OCI-LY7 (cell line): ENCODE results near the gene MT1A. TPM values are rescaled to one million over a fixed set of nuclear protein-coding genes. Genes with fewer than 3 reads are reported as not detected.

Experiments
- BruUV-seq: library from RNA; stranded (reverse); fragments of 400-500 nt; replicated peaks from 2 replicates; lab custom pipeline; 2021; lab: Mats Ljungman, UMichigan
- CTCF ChIA-PET: fragments of 300-600 bp; sonication (Branson Sonifier 250); formaldehyde crosslinking; loops from one replicate; lab custom pipeline; 2022; ENCODE audit warnings: antibody characterized with exemption; ENCODE audit not compliant: unreplicated experiment; lab: Charles Lee
- POLR2A ChIA-PET: fragments of 300-600 bp; sonication (Branson Sonifier 250); formaldehyde crosslinking; loops from one replicate; lab custom pipeline; 2022; ENCODE audit warnings: antibody characterized with exemption; lab: Charles Lee
- DNase-seq: peaks from one replicate; pipeline ENCODE4 v3.0.0-alpha.2; 2015; ENCODE audit warnings: low spot score
- H2AFZ ChIP-seq: fragments of 200-600 bp; sonication (generic), shearing (Covaris generic); 2 replicates; pipeline ENCODE4 v1.6.1; 2014; ENCODE audit warnings: mild to moderate bottlenecking, antibody characterized with exemption, low read length, moderate library complexity
- H3K27ac ChIP-seq: fragments of 200-600 bp; sonication (generic); 2 replicates; pipeline ENCODE4 v1.5.1; 2014; ENCODE audit warnings: mixed run types, low read depth, mild to moderate bottlenecking, moderate library complexity, low read length, inconsistent platforms; ENCODE audit not compliant: poor library complexity, severe bottlenecking
- H3K36me3 ChIP-seq: fragments of 200-600 bp; sonication (generic); 2 replicates; pipeline ENCODE4 v1.6.1; 2014; ENCODE audit warnings: mild to moderate bottlenecking, antibody characterized with exemption, low read length, moderate library complexity, mixed read lengths; ENCODE audit not compliant: insufficient read depth
- H3K4me1 ChIP-seq: fragments of 200-600 bp; sonication (generic); 2 replicates; pipeline ENCODE4 v1.5.1; 2014; ENCODE audit warnings: mild to moderate bottlenecking, low read length; ENCODE audit not compliant: insufficient read depth, poor library complexity, severe bottlenecking
- H3K4me2 ChIP-seq: fragments of 200-600 bp; sonication (generic); 2 replicates; pipeline ENCODE4 v1.6.1; 2014; ENCODE audit warnings: mild to moderate bottlenecking, low read length
- H3K4me3 ChIP-seq: fragments of 200-600 bp; sonication (generic); 2 replicates; pipeline ENCODE4 v1.5.1; 2014; ENCODE audit warnings: mild to moderate bottlenecking, low read depth, low read length; ENCODE audit not compliant: poor library complexity, severe bottlenecking
- H3K79me2 ChIP-seq: fragments of 200-600 bp; sonication (generic); 2 replicates; pipeline ENCODE4 v1.6.1; 2016; ENCODE audit warnings: low read depth, mild to moderate bottlenecking, low read length, moderate library complexity, mixed read lengths; ENCODE audit not compliant: insufficient read depth
- H3K9me2 ChIP-seq: fragments of 200-600 bp; sonication (generic); 2 replicates; pipeline ENCODE4 v1.6.1; 2016; ENCODE audit warnings: mild to moderate bottlenecking, low read length, mixed read lengths; ENCODE audit not compliant: insufficient read depth
- H3K9me3 ChIP-seq: fragments of 200-600 bp; sonication (generic); 2 replicates; pipeline ENCODE4 v1.6.1; 2014; ENCODE audit warnings: mild to moderate bottlenecking, mixed run types, low read length, mixed read lengths
- H4K20me1 ChIP-seq: fragments of 200-600 bp; sonication (generic); 2 replicates; pipeline ENCODE4 v1.6.1; 2014; ENCODE audit warnings: mild to moderate bottlenecking, antibody characterized with exemption, low read length, moderate library complexity, mixed read lengths; ENCODE audit not compliant: insufficient read depth
- EZH2phosphoT487 ChIP-seq: fragments of 200-600 bp; sonication (generic); IDR thresholded peaks from 2 replicates; pipeline ENCODE4 v1.6.1; 2018; ENCODE audit warnings: low read depth, borderline replicate concordance, mild to moderate bottlenecking, mixed run types, antibody characterized with exemption, low read length, moderate library complexity, mixed read lengths
- intact Hi-C: fragments of 100-400 bp; cut with micrococcal nuclease; formaldehyde crosslinking; loops from one replicate; pipeline ENCODE4 v1.10.0; 2022; ENCODE audit not compliant: unreplicated experiment
- total RNA-seq, 2 experiments: library from RNA; depleted of rRNA in 1 of 2; stranded (reverse); fragments of >200 nt in 1 of 2; shearing (Covaris generic) in 1 of 2; gene quantifications; 2 replicates each; pipeline ENCODE4 v1.2.3, GENCODE V29; 2014 to 2022
- TF ChIP-seq, protein P1 (sequence below): fragments of 200-600 bp; sonication (generic); conservative IDR thresholded peaks from 2 replicates; pipeline ENCODE4 v1.5.1; 2014; ENCODE audit warnings: mild to moderate bottlenecking, antibody characterized with exemption, low read length, moderate library complexity, mixed read lengths

Gene MT1A
- total RNA-seq, 2 experiments from 2014 or later, result not detected

GRCh38 chr16:56682703-56683397, 44.4 kb downstream of the MT1A start:
- no peaks in the 10 kb centered on the region for H3K36me3 ChIP-seq
- H4K20me1 ChIP-seq, result no peaks in the 10 kb centered on the region
- peak overlapping the region; percentile 65 for H2AFZ ChIP-seq
- H3K4me3 ChIP-seq, result peak overlapping the region; percentile 69
- intact Hi-C loops, result no loop called here
- H3K4me2 ChIP-seq, result peak overlapping the region; percentile 78
- H3K4me1 ChIP-seq, result peaks cover 22% of the 10 kb centered on the region
- H3K9me2 ChIP-seq, result no peaks in the 10 kb centered on the region
- no peak for TF ChIP-seq EZH2phosphoT487
- TF ChIP-seq, protein P1, sequence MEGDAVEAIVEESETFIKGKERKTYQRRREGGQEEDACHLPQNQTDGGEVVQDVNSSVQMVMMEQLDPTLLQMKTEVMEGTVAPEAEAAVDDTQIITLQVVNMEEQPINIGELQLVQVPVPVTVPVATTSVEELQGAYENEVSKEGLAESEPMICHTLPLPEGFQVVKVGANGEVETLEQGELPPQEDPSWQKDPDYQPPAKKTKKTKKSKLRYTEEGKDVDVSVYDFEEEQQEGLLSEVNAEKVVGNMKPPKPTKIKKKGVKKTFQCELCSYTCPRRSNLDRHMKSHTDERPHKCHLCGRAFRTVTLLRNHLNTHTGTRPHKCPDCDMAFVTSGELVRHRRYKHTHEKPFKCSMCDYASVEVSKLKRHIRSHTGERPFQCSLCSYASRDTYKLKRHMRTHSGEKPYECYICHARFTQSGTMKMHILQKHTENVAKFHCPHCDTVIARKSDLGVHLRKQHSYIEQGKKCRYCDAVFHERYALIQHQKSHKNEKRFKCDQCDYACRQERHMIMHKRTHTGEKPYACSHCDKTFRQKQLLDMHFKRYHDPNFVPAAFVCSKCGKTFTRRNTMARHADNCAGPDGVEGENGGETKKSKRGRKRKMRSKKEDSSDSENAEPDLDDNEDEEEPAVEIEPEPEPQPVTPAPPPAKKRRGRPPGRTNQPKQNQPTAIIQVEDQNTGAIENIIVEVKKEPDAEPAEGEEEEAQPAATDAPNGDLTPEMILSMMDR, result no peak
- no peaks in the 10 kb centered on the region for H3K9me3 ChIP-seq
- POLR2A ChIA-PET, result interaction anchor here (0.5 to 2.0 kb wide), 6 partner anchors 13 to 1725 kb away, joined by 3 to 17 read pairs (median 3); no protein-coding TSS in a partner anchor
- peak; percentile 7 for DNase-seq
- CTCF ChIA-PET, result interaction anchor here (1.9 kb wide), 1 partner anchor 19 kb away, joined by 9 read pairs; no protein-coding TSS in a partner anchor
- H3K79me2 ChIP-seq, result no peaks in the 10 kb centered on the region
- BruUV-seq, result TSS peak; percentile 94
- no peak overlapping the region for H3K27ac ChIP-seq

DNA sequence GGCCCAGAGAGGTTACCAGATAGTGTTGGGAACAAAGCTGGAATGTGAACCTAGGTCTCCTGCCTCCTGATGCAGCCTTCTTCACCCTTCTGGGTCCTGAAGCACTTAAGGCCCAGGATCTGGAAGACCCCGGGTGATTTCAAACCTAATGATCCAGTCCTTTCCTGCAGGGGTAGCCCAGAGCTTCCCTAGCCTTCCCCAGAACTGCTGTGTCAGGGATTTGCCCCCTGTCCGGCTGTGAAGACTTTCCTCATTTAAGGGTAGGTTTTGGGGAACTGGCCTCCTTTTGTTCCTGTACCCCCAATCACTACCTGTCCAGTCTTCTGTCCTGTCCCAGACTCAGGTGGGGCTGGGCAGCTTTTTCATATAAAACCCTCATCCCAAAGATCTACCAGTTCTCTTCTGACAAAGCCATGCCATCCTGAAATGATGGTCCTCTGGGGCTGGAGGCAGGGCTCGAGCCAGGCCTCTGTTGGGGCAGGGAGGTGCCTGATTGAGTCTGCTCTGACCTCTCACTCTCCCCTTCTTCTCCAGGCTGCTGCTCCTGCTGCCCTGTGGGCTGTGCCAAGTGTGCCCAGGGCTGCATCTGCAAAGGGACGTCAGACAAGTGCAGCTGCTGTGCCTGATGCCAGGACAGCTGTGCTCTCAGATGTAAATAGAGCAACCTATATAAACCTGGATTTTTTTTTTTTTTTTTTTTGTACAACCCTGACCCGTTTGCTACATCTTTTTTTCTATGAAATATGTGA, 45.1 kb downstream of the MT1A start:
- Histone ChIP-seq H4K20me1 (no peaks in the 10 kb centered on the region), H3K9me2 (no peaks in the 10 kb centered on the region), H3K4me3 (no peak overlapping the region), H3K4me1 (peaks cover 22% of the 10 kb centered on the region), H3K4me2 (0 out of 2 replicates have a peak overlapping the region, but pooled peaks have one; percentile 78), H3K9me3 (no peaks in the 10 kb centered on the region), H2AFZ (no peak overlapping the region), H3K36me3 (no peaks in the 10 kb centered on the region), H3K79me2 (no peaks in the 10 kb centered on the region), H3K27ac (no peak overlapping the region)
- DNase-seq, result no peak
- TF ChIP-seq, protein P1, result no peak
- no peak for TF ChIP-seq EZH2phosphoT487
- intact Hi-C loops, result no loop called here
- CTCF ChIA-PET, result interaction anchor here (1.9 kb wide), 1 partner anchor 18 kb away, joined by 9 read pairs; no protein-coding TSS in a partner anchor
- POLR2A ChIA-PET, result interaction anchor here (0.7 to 2.0 kb wide), 5 partner anchors 12 to 163 kb away, joined by 3 to 17 read pairs (median 3); no protein-coding TSS in a partner anchor
- BruUV-seq, result no TSS peak
